HG02943 (cell line): ENCODE data around the gene CAB39L.
A peak's percentile ranks its signal among the peaks of the same experiment; 100 is the strongest.

Source experiments
- ATAC-seq: cut with Tn5 transposase; IDR thresholded peaks from one replicate; pipeline ENCODE4 v1.9.1; 2021; ENCODE audit warnings: mild to moderate bottlenecking, low read depth, moderate library complexity; ENCODE audit not compliant: unreplicated experiment

The CAB39L gene

DNA sequence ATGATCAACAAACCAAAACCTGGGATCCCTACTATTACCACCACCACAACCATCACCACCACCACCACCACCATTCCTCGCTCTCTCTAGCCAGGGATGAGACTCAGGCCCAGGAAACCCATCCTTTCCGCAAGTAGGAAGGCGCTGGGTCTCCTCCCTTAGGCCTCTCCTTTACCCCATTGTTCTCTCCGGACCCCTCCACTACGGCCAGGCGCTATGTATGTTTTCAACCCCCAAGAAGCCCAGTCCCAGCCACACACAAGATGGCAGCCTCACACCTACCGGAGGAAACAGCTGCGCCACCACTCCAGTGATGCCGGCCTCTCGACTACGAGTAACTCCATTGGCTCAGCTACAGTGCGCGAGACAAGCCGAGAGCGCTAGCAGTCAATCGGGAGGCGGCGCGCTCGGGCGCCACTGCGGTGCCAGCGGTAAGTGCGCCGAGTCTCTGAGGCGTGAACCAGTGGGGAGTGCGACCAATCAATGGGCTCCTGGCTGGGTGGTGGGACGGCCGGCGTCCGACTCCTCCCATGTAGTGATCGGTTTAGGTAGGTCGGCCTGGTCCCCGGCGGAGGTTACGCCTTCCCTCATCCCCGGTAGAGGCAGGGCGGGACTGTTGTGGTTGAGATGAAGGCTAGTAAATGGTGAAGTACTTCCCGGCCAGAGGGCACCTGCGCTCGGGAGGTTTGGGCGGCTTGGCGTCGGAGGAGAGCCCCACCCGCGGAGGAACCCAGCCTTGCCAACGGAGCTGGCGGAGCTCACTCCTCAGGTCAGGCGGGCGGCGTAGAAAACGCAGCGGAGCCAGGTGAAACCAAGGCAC is at the start of gene CAB39L, which contains the start of gene SETDB2:
Gene CAB39L (minus strand): TSS at position 361 of the 820 bp plus-strand sequence. CDS start 61,154 bp downstream, outside the sequence.
Gene SETDB2 (plus strand): TSS at position 571 of the 820 bp plus-strand sequence. CDS start 7,620 bp downstream, outside the sequence.
- ATAC-seq = peak; percentile 94

DNA sequence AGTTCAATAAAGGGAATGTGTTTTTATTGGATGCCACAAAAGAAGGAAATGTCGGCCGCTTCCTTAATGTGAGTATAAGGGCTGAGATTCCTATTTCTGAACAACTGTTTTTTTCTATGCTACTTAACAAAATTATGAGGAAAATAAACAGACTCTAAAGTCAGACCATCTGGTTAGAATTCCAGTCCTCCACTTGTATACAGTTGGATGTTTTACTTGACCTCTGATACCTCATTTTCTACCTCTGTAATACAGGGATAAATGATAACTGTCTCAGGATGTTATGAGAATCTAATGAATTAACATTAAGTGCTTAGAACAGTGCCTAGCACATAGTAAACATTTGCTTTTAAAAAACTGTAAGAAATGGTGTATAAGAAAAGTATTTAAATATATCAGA is 44.7 kb upstream of the CAB39L start:
- ATAC-seq = no peak

DNA sequence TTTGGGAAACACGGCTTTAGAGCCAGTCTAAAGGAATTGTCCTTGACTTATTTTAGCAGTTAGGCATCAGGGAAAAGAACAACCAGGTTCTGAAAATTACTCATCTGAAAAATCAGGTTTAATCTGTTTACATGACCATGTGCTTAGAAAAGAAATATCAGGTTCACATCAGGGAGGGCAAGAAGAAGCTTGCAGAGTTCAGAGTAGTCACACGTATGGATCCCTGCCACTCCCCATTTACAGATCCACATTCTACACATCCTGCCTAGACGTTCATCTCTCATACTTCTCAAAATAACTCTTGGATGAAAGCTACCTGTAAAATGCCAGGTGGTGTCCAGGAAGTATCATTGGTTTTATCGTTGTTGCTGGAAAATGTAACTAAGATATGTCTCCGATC is 37.9 kb upstream of the CAB39L start:
- no peak for ATAC-seq

DNA sequence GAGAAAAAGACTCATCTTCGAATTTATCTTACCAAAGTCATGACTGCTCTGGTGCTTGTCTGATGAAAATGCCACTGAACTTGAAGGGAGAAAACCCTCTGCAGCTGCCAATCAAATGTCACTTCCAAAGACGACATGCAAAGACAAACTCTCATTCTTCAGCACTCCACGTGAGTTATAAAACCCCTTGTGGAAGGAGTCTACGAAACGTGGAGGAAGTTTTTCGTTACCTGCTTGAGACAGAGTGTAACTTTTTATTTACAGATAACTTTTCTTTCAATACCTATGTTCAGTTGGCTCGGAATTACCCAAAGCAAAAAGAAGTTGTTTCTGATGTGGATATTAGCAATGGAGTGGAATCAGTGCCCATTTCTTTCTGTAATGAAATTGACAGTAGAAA is 32.7 kb upstream of the CAB39L start:
- no peak for ATAC-seq

DNA sequence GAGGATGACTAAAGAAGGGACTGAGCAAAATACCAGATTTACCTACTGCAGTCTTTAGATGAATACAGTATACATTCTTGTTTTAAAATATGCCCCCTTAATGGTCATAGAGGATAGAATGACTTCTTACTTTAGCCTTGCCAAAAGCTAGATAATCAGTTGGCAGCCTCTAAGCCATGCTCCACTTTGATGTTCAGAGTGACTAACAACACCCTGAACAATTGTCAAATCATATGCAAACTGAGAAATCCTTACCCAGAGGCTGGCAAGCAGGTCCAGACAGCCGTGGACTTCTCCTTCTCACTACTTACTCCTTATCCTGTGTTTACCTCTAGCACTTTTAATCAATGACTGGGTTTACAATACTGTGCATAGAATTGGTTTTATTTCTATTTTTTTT is 28.3 kb upstream of the CAB39L start:
- ATAC-seq = no peak

DNA sequence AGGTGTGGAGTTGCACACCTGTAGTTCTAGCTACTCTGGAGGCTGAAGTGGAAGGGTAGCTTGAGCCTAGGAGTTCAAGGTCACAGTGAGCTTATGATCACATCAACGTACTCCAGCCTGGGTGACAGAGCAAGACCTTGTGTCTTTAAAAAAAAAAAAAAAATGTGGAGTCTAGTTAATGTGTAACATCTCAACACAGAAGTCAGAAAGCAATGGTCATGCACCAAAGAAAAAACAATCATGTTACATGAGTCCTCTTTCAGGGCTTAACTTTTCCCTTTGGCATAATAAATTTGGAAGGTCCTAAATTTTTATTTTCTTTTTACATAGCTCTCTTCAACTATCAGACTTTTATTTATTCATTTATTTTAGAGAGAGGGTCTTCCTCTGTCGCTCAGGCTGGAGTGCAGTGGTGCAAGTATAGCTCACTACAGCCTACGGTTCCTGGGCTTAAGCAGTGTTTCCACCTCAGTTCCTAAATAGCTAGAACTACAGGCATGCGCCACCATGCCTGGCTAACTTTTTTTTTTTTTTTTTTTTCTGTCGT is 22.5 kb upstream of the CAB39L start:
- ATAC-seq = no peak

DNA sequence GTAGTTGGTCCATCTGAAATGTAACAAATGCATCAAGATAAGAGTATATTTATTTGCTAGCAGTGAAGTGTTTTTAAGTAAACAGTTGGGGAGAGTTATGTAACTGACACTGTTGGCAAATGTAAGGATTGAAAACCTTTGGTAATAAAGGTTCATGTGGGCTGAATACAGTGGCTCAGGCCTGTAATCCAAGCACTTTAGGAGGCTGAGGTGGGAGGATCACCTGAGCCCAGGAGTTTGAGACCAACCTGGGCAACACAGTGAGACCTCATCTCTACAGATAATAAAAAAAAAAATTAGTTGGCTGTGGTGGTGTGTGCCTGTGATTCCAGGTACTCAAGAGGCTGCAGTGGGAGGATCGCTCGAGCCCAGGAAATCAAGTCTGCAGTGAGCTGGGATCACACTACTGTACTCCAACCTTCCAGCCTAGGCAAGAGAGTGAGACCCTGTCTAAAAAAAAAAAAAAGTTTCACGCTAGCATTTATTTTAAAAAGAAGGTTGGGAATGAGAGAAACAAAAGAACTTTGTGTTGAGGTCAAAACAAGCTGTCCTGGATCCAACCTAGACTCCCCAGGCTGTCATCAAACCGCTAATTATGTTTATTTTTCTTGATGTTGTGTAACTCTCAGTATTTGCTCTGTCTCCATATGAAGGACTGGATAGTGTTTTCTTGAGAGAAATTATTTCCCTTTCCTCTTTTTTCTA is 20.9 kb upstream of the CAB39L start:
- no peak for ATAC-seq

DNA sequence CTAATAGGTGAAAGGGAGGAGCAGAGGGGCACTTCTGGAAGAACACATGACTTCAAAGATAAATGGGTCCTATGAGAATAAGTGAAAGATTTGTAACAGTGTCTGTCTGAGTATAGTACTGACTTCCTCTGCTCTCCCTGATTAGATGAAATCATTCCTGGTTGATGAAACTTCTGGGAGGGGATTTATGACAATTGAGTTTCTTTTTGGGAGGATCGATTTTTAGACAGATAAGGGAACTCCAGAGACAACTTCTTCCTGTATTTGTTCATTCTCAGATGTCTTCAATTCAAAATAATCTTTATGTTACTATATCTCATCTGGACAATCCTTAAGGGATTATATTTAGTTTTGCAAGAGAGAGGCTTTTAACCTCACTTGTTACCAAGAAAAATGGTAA is 20.2 kb upstream of the CAB39L start:
- ATAC-seq = no peak

DNA sequence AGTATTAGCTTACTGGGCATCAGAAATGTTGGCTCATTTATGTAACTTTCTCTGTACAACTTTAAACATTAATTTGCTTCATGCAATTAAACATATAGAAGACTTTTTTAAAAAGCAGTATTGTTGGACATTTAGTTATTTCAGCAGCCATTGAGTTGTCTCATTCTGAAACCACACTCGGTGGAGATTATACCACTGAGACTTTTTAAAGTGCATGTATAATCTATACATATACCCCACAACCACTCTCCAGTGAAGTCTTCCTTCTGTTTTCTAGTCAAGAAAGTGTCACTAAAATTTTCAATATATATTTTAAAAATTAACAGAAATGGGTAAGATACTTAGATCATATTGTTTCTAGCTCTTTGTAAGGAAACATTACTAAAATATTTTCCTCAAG is 15.7 kb upstream of the CAB39L start:
- no peak for ATAC-seq

DNA sequence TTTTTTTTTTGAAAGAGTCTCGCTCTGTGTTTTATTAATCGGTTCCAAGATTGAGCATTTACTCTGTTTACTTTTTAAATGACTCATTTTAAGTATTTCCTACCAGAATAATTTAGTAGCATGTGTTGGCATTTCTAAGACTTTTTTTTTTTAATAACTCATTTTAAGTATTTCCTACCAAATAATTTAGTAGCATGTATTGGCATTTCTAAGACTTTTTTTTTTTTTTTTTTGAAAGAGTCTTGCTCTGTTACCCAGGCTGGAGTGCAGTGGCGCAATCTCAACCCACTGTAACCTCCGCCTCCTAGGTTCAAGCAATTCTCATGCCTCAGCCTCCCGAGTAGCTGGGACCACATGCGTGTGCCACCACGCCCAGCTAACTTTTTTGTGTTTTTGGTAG is 13.4 kb upstream of the CAB39L start:
- ATAC-seq = no peak

DNA sequence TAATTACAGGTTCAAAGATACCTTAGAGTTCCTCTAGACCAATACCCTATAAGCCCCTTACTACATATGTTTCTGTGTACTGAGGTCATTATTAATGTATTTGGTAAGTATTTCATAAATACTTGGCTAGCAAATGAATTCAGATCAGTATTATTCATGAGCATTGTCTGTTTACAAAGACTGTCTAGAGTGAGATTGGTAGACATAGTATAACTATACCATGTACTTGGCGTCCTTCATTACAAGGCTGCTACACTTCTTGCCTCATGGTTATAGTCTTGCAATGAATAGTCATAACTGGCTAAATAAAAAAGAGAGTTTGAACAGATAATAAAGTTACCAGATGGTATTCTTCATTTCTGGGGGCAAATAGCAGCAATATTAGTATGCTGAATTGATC is 12.3 kb upstream of the CAB39L start:
- ATAC-seq = no peak

DNA sequence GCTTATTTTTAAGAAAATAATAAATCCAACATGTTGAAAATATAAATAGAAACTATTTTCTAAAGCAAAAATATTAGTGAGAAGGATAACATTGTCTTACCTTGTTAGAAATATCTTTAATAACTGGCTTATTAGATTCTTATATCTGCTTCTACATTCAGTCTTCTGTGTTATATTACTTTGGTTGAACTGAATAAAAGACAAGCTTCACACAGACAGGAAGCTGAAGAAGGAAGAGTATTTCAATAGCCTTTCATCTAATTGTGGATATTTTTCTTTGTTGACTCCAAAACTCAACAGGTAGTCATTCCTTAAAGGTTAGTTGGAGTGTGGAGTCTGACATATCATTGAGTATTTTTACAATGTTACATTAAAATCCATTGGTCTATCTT is 11.1 kb upstream of the CAB39L start:
- no peak for ATAC-seq

DNA sequence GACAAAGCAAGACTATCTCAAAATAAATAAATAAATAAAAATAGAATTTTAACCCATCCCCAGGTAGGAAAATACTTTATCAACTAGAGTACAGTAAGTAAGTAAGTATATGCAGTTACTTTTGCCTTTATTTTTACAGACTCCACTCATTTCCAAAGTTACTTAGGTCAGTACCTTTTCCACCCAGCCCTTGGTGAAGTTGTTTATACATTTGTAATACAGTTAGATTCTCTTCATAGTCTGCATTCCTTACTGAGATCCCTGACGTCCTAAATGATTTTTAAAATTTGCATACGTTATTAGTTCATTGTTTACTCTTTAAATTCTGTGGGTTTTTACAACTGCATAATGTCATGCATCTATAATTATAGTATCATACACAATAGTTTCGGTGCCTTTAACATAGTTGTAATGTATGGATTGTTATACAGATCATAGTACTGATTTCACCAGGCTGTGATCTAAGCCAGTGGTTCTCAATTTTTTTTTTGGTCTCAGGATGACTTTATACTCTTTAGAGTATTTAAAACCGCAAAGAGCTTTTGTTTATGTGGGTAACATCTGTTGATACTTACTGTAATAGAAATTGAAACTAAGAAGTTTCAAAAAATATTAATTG is 10.6 kb upstream of the CAB39L start:
- ATAC-seq = peak; percentile 87

DNA sequence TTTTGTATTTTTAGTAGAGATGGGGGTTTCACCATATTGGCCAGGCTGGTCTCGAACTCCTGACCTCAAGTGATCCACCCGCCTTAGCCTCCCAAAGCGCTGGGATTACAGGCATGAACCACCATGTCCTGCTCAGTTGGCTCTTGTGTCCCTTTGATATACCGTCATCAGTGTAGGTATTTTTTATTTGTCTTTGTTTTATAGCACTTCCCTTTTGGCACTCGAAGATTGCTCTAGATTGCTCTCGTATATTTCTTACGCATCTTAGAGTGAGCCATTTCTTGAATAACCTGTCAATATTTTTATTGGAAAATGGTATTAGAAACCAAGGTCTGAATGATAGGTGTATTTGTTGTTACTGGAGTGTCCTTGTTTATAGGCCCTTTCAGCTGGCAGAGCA is 9.6 kb upstream of the CAB39L start:
- no peak for ATAC-seq

DNA sequence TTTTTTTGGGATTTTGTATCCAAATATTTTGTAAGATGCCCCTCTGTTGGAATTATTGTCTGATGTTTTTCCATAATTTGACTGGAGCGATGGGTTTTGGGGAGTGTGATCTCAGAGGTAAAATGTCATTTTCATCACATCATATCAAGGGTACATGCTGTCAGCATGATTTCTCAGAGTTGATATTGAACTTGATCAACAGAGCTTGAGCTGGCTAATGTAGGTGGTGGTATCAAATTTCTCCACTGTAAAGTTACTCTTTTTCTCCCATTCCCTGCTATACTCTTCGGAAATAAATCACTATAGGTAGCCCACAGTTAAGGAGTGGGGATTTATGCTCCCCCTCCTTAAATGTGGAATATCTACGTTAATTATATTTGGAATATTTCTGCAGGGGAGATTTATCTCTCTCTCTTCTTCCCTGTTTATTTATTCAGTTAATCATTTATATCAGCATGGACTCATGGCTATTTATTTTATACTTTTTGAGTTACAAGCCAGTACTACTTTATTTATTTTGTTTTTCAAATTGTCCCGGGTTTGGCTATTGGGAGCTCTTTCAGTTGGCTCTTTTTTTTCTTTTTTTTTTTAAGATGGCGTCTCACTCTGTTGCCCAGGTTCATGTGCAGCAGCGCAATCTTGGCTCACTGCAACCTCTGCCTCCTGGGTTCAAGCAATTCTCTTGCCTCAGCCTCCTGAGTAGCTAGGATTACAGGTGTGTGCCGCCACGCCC is 9.0 kb upstream of the CAB39L start:
- ATAC-seq = no peak

DNA sequence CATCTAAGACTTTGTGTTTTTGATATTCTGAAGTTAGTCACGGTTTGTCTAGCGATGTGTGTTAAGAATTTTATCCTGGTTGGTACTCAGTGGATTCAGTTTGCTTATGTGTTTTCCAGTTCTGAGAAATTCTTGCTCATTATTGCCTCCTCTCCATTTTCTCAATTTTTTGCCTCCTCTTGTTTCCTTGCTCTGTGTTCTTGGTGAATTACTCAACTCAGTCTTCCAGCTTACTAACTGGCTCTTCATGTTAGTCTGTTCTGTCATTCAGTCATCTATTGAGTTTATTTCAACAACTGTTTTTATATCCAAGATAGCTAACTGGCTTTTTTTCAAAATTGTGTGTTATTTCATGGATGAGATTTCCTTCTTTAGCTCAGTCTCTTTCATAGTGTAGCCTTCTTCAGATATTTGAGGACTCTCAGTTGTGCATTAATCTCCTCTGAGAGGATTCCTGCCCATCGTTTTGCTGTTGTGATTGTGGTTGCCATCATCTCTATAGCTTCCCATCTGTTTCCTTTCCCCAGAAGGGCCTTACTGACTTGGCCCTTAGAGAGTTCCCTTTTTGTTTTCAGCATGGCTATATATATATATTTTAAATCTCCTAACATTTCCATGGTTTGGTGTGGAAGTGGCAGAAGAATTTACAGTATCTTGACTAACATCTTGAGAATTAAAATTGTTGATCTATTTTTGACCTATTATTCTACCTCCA is 6.4 kb upstream of the CAB39L start:
- no peak for ATAC-seq

DNA sequence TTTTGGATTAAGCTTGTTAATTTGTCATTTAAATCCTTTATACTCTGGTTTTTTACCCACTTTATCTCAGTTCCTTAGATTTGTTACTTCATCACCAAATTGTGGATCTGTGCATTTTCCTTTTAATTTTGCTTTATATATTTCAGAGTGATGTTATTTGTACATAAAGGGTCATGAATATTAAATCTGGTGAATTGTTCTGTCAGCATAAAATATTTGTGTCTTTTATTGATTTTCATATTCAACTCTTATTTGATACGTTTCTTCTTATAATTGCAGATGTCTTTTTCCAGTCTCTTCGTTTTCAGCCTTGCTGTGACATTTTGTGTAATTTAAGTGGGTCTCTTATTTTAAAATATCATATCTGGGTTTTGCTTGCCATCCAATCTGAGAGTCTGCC is 4.9 kb upstream of the CAB39L start:
- no peak for ATAC-seq

DNA sequence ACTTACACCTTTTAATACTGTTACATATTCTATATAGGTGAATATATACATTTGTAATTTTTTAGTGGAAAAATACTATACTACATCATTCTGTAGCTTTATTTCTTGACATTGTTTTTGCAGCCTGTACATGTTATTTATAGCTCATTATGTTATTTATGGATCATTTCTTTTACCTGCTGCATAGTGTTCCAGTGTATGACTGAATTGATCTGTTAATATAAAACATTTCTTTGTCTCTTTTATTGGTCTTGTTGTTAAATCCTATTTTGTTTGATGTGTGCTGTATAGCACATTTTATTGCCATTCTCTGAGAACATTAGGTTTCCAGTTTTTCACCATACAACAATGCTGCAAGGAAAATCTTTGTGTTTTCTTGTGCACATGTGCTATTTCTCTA is 2.6 kb upstream of the CAB39L start:
- no peak for ATAC-seq

DNA sequence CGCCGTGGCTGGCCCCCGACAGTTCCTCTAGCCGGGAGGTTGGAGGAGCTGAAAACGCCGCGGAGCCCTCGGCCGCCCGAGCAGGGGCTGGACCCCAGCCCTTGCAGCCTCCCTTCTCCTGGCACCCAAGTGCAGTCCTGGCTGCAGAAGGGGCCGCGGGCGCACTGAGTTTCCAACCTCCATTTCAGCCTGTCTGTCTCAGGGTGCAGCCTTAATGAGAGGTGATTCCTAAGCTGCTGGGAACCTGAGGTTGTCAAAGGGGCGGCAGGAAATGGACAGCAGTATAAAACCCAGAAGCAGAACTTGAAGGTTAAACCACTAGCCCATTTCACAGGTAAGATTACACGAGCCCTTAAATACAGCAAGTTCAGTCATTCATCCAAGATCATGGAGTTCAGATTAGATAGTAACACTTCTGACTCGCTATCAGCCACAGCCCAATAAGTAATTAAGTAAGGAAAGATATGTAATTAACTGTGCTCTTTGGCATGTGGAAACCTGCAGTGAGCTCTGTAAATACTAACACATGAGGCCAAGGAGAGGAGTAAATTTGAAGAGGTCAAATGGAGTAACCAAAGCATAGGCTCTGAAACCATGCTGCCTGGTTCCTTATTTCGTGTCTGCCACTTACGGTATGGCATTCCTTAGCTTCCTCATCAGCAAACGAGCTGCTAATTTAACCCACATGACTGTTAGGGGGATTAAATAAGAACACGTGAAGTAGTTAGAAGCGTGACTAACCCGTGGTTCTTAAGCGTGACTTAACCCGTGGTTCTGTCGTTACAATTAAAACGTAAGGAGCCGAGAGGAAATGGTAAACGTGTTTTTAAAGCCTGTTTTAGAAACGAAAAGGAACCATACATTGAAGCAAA is 896 bp upstream of the CAB39L start:
- ATAC-seq = no peak
